22Rv1 (cell line): ENCODE data around the gene KCNS1.

Experiments used
- ZFX ChIP-seq: fragments of 450-650 bp; IDR thresholded peaks from 2 replicates; pipeline ENCODE4 v1.6.1; 2017; ENCODE audit warnings: antibody characterized with exemption, borderline replicate concordance
- TF ChIP-seq, protein P1 (sequence below): fragments of 450-650 bp; IDR thresholded peaks from 2 replicates; pipeline ENCODE4 v1.5.1; 2017; ENCODE audit warnings: mild to moderate bottlenecking

- TF ChIP-seq ZFX: no peak
- TF ChIP-seq, protein P1, sequence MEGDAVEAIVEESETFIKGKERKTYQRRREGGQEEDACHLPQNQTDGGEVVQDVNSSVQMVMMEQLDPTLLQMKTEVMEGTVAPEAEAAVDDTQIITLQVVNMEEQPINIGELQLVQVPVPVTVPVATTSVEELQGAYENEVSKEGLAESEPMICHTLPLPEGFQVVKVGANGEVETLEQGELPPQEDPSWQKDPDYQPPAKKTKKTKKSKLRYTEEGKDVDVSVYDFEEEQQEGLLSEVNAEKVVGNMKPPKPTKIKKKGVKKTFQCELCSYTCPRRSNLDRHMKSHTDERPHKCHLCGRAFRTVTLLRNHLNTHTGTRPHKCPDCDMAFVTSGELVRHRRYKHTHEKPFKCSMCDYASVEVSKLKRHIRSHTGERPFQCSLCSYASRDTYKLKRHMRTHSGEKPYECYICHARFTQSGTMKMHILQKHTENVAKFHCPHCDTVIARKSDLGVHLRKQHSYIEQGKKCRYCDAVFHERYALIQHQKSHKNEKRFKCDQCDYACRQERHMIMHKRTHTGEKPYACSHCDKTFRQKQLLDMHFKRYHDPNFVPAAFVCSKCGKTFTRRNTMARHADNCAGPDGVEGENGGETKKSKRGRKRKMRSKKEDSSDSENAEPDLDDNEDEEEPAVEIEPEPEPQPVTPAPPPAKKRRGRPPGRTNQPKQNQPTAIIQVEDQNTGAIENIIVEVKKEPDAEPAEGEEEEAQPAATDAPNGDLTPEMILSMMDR: no peak
Observed at GRCh38 chr20:45051204-45052060, 49.5 kb downstream of the KCNS1 start.
